H1 (cell line): ENCODE data around the gene ZFP3. TPM values are rescaled to one million over a fixed set of nuclear protein-coding genes. Genes with fewer than 3 reads are reported as not detected.

Experiments used
- CBX5 ChIP-seq: fragments of 300-800, 300-1000 bp; sonication (generic); IDR thresholded peaks from 2 replicates; pipeline ENCODE4 v1.7.1; 2016; ENCODE audit warnings: antibody characterized with exemption, low read length, low read depth
- CHD1 ChIP-seq: IDR thresholded peaks from 2 replicates; pipeline ENCODE4 v1.6.1; 2012; ENCODE audit warnings: low read depth, low read length, improper control_type of control experiment
- CHD2 ChIP-seq: IDR thresholded peaks from 2 replicates; pipeline ENCODE4 v1.6.1; 2012; ENCODE audit warnings: low read length, improper control_type of control experiment
- EP300 ChIP-seq, 2 experiments: IDR thresholded peaks; 1 replicate in 1 of 2; 2 replicates in 1 of 2; pipeline ENCODE4 v1.6.1; 2011 to 2012; ENCODE audit warnings: low read depth in 2 of 2, low read length in 2 of 2, mild to moderate bottlenecking in 2 of 2, borderline replicate concordance in 1 of 2, inconsistent platforms in 1 of 2, moderate library complexity in 1 of 2
- HDAC2 ChIP-seq, 2 experiments: fragments of 300-600 bp in 1 of 2; sonication (generic) in 1 of 2; IDR thresholded peaks; 2 replicates each; pipeline ENCODE4 v1.6.1; 2011 to 2012; ENCODE audit warnings: low read depth in 2 of 2, low read length in 2 of 2, mild to moderate bottlenecking in 2 of 2, moderate library complexity in 2 of 2, borderline replicate concordance in 1 of 2, inconsistent platforms in 1 of 2
- KDM1A ChIP-seq: fragments of 200-600, 300-600 bp; sonication (generic); IDR thresholded peaks from 2 replicates; pipeline ENCODE4 v1.7.1; 2016; ENCODE audit warnings: mild to moderate bottlenecking, low read length, borderline replicate concordance
- MAX ChIP-seq: IDR thresholded peaks from 2 replicates; pipeline ENCODE4 v1.6.1; 2012; ENCODE audit warnings: inconsistent platforms
- RBBP5 ChIP-seq: IDR thresholded peaks from 2 replicates; pipeline ENCODE4 v1.7.1; 2012; ENCODE audit warnings: low read depth, mild to moderate bottlenecking, inconsistent platforms, low read length, moderate library complexity, borderline replicate concordance
- SP4 ChIP-seq: IDR thresholded peaks from 2 replicates; pipeline ENCODE4 v1.6.1; 2012; ENCODE audit warnings: low read length, inconsistent platforms
- TAF7 ChIP-seq: optimal IDR thresholded peaks from 2 replicates; pipeline ENCODE3; 2011; ENCODE audit warnings: low read depth, mild to moderate bottlenecking, inconsistent platforms, low read length, moderate library complexity, borderline replicate concordance
- ZNF274 ChIP-seq: IDR thresholded peaks from 2 replicates; pipeline ENCODE4 v1.7.0; 2012; ENCODE audit warnings: low read length, borderline replicate concordance; ENCODE audit errors: extremely low read depth
- polyA plus RNA-seq, 7 experiments: library from polyadenylated mRNA; depleted of rRNA in 3 of 7; stranded (reverse) in 5 of 7; unstranded in 2 of 7; fragments of >200 nt in 5 of 7; fragments of 200-250 nt in 2 of 7; gene quantifications; 1 replicate in 5 of 7; 2 replicates in 1 of 7; 4 replicates in 1 of 7; pipeline versions ENCODE4 v1.2.1 to v1.2.3, GENCODE V29; 2011 to 2013; ENCODE audit warnings: missing spikeins in 2 of 7, mixed read lengths in 2 of 7
- total RNA-seq: library from RNA; stranded (reverse); fragmentation: NEBNext Ultra II Directional; extraction: Animal tissue kit (Norgen Biotek cat#: 25700); gene quantifications from 2 replicates; pipeline ENCODE4 v1.2.1, GENCODE V29; 2021
- TF ChIP-seq, protein P1 (sequence below): IDR thresholded peaks from 2 replicates; pipeline ENCODE4 v1.6.1; 2012; ENCODE audit warnings: inconsistent platforms

The ZFP3 gene
- total and polyA plus RNA-seq, 2 of the 8 experiments (the other 6 are each of a cell fraction or from before 2014, with no cell fraction given), result 0.15 to 0.44 TPM

DNA sequence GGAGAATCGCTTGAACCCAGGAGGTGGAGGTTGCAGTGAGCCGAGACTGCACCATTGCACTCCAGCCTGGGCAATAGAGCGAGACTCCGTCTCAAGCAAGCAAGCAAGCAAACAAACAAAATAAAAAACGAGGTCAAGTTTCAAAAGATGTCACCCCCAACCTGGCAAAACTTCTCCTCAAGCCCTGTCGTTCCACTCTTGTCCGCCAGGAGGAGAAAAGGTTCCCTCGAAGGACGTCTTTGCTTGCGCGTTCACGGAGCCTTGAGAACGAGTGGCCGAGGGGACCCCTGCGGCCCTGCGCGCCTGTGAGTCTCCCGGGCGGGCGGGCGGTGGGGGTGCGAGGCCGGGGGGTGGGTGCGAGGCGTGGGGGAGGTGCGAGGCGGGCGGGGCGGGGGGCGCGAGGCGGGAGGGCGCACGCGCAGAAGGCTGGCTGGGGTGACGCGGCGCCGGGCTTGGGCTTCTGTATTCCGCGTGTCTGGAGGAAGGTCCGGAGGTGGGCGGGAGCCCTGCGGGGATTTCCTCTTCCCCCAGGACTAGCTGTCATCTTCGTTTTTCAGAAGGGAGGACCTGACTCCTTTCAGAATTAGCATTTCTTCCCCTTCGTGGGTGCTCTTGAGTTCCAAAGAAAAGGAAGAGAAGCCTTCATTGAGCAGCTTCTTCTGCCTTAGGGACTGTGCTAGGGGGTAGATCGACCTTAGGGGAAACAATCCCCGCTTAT, 46.7 kb upstream of the ZFP3 start (continued):
- TF ChIP-seq HDAC2 (IDR thresholded peaks at IDR 0.05; ENCODE audit: borderline replicate concordance in 1 of 2, low read depth in 2 of 2, low read length in 2 of 2) (peak in 1 of 2 experiments; percentile 65; a peak in 1 of 4 replicates), CHD2 (no peak), CHD1 (no peak), TAF7 (no peak), ZNF274 (no peak), EP300 (IDR thresholded peaks at IDR 0.05; ENCODE audit: borderline replicate concordance in 1 of 2, low read depth in 2 of 2, low read length in 2 of 2) (no peak), SP4 (no peak), CBX5 (no peak), MAX (peak; percentile 41; the same call in 1 of the 2 replicates), RBBP5 (peak; percentile 57; the same call in 1 of the 2 replicates), KDM1A (no peak)
- TF ChIP-seq, protein P1, sequence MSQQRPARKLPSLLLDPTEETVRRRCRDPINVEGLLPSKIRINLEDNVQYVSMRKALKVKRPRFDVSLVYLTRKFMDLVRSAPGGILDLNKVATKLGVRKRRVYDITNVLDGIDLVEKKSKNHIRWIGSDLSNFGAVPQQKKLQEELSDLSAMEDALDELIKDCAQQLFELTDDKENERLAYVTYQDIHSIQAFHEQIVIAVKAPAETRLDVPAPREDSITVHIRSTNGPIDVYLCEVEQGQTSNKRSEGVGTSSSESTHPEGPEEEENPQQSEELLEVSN, result peak; percentile 34; the same call in 1 of the 2 replicates
